Transverse colon (tissue), 4 donors: ENCODE results near the gene ORC4. TPM values are rescaled to one million over a fixed set of nuclear protein-coding genes. Genes with fewer than 3 reads are reported as not detected.

Experiments
- DNase-seq: peaks from one replicate; pipeline ENCODE4 v3.0.0-alpha.2; 2019
- H3K27ac ChIP-seq, 4 donors: fragments of 200-600 bp; sonication (generic); 2 replicates each; pipeline ENCODE4 v1.5.1; 2016 to 2018; ENCODE audit warnings: inconsistent platforms in 4 of 4
- H3K27me3 ChIP-seq: fragments of 200-600 bp; sonication (generic); 2 replicates; pipeline ENCODE4 v1.5.1; 2017; ENCODE audit warnings: inconsistent platforms
- H3K36me3 ChIP-seq, 4 donors: fragments of 200-600 bp; sonication (generic); 2 replicates each; pipeline ENCODE4 v1.5.1; 2017 to 2019; ENCODE audit warnings: inconsistent platforms in 4 of 4
- H3K4me1 ChIP-seq, 4 donors: fragments of 200-600 bp; sonication (generic); 2 replicates each; pipeline ENCODE4 v1.5.1; 2017 to 2020; ENCODE audit warnings: inconsistent platforms in 4 of 4
- H3K4me3 ChIP-seq, 4 donors: fragments of 200-600 bp; sonication (generic); 1 replicate in 1 of 4; 2 replicates in 3 of 4; pipeline versions ENCODE4 v1.5.1 to v1.6.1; 2017 to 2019; ENCODE audit warnings: inconsistent platforms in 4 of 4
- H3K9me3 ChIP-seq, 2 donors: fragments of 200-600 bp; sonication (generic); 2 replicates each; pipeline ENCODE4 v1.5.1; 2017 to 2019; ENCODE audit warnings: inconsistent platforms in 2 of 2
- CTCF ChIP-seq, 5 experiments: fragments of 200-600 bp in 3 of 5; fragments of 450-650 bp in 2 of 5; sonication (generic) in 3 of 5; IDR thresholded peaks; 1 replicate in 2 of 5; 2 replicates in 3 of 5; pipeline ENCODE4 v1.5.1; 2016 to 2017; ENCODE audit warnings: antibody characterized with exemption in 5 of 5, inconsistent platforms in 3 of 5, mild to moderate bottlenecking in 2 of 5, moderate library complexity in 1 of 5
- EP300 ChIP-seq: sonication (generic); formaldehyde crosslinking; IDR thresholded peaks from one replicate; pipeline ENCODE4 v1.6.1; 2017; ENCODE audit warnings: antibody characterized with exemption, low read depth
- POLR2A ChIP-seq: fragments of 450-650 bp; IDR thresholded peaks from one replicate; pipeline ENCODE4 v1.6.1; 2016; ENCODE audit warnings: antibody characterized with exemption, mild to moderate bottlenecking, moderate library complexity
- POLR2AphosphoS5 ChIP-seq, 3 donors: sonication (generic); formaldehyde crosslinking; IDR thresholded peaks; one replicate each; pipeline ENCODE4 v1.6.1; 2016; ENCODE audit warnings: antibody characterized with exemption in 3 of 3
- WGBS, 2 donors: methylation state at CpG; one replicate each; pipeline ENCODE4 v1.1.5; 2018; ENCODE audit warnings: low coverage in 1 of 2; 5-methylcytosine and 5-hydroxymethylcytosine counted together
- in situ Hi-C, 4 donors: fragments of 200-750 bp; cut with MboI; loops; one replicate each; pipeline versions ENCODE4 v1.15.0 to v1.15.1; 2017; ENCODE audit warnings: low sequenced_read_pairs in 3 of 4, low pct_ligation_motif_present in 1 of 4, low pct_unique_long_range_greater_than_20kb in 1 of 4
- intact Hi-C: fragments of 100-400 bp; cut with DNase I; formaldehyde crosslinking; loops from one replicate; pipeline ENCODE4 v1.15.1; 2023; ENCODE audit warnings: low total_unique reads
- total RNA-seq, 4 donors: library from RNA; depleted of rRNA; stranded (reverse); fragments of >200 nt; gene quantifications; one replicate each; pipeline ENCODE4 v1.1.0, GENCODE V29; 2016

The ORC4 gene
- total RNA-seq, 4 donors from 2014 or later, result 5.2 to 65.3 (median 50.1) TPM

DNA sequence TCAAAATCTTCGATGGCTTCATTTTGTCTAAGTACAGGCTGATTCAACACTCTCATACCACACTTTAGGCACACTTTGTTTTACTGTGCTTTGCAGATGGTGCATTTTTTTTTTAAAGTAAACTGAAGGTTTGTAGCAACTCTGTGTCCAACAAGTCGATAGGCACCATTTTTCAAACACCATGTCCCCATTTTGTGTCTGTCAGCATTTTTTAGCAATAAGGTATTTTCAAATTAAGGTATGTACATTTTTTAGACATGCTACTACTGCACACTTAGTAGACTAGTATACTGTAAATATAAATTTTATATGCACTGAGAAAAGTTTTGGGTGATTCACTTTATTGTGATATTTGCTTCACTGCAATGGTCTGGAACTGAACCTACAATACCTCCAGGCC is 44.4 kb downstream of the ORC4 start:
- in situ Hi-C loops, result loop anchor here in 3 of 4 donors (25.0 kb wide), 1 partner anchor 536 kb away; no protein-coding TSS in a partner anchor
- H3K27ac ChIP-seq, result no peak overlapping the region
- H3K4me3 ChIP-seq, result no peak overlapping the region
- WGBS, 2 donors, result 83 to 92% methylated on average over 2 of the region's 2 CpGs
- peaks cover 0 to 11% (median 0%) of the 10 kb centered on the region in 4 donors for H3K36me3 ChIP-seq
- H3K4me1 ChIP-seq, result peaks cover 0 to 7% (median 0%) of the 10 kb centered on the region in 4 donors
- intact Hi-C loops, result no loop called here
- no peaks in the 10 kb centered on the region for H3K9me3 ChIP-seq
- TF ChIP-seq EP300 (no peak), POLR2A (no peak), CTCF (IDR thresholded peaks at IDR 0.05) (no peak), POLR2AphosphoS5 (IDR thresholded peaks at IDR 0.05) (no peak)
- no peaks in the 10 kb centered on the region for H3K27me3 ChIP-seq
- no peak for DNase-seq

GRCh38 chr2:147968571-147968970 is 52.0 kb downstream of the ORC4 start:
- H3K36me3 ChIP-seq, result peaks cover 0 to 34% (median 0%) of the 10 kb centered on the region in 4 donors
- H3K4me3 ChIP-seq, result no peak overlapping the region
- whole genome bisulfite sequencing, 2 donors, result 91 to 97% methylated on average over 2 of the region's 2 CpGs
- in situ Hi-C loops, result loop anchor here in 2 of 4 donors (25.0 kb wide), 2 partner anchors 994 to 1019 kb away; no protein-coding TSS in a partner anchor
- no peaks in the 10 kb centered on the region for H3K4me1 ChIP-seq
- no peak overlapping the region for H3K27ac ChIP-seq
- intact Hi-C loops, result no loop called here
- TF ChIP-seq EP300 (no peak), CTCF (IDR thresholded peaks at IDR 0.05) (no peak)
- peaks cover 0 to 11% of the 10 kb centered on the region in 2 donors for H3K9me3 ChIP-seq
- H3K27me3 ChIP-seq, result no peaks in the 10 kb centered on the region
- no peak for DNase-seq

- no peak for TF ChIP-seq POLR2A
- TF ChIP-seq EP300, result no peak
- no peak for TF ChIP-seq POLR2AphosphoS5 (IDR thresholded peaks at IDR 0.05)
- no peak for TF ChIP-seq CTCF (IDR thresholded peaks at IDR 0.05)
- intact Hi-C loops, result no loop called here
- no peaks in the 10 kb centered on the region for H3K9me3 ChIP-seq
- H3K36me3 ChIP-seq, result peaks cover 0 to 25% (median 2%) of the 10 kb centered on the region in 4 donors
- in situ Hi-C loops, result loop anchor here in 2 of 4 donors (25.0 kb wide), 2 partner anchors 1010 to 1035 kb away; no protein-coding TSS in a partner anchor
- no peaks in the 10 kb centered on the region for H3K27me3 ChIP-seq
- no peak overlapping the region for H3K27ac ChIP-seq
- no peak for DNase-seq
- H3K4me1 ChIP-seq, result no peaks in the 10 kb centered on the region
- H3K4me3 ChIP-seq, result no peak overlapping the region
These were observed 68.4 kb downstream of the ORC4 start for GRCh38 chr2:147952118-147952517.

DNA sequence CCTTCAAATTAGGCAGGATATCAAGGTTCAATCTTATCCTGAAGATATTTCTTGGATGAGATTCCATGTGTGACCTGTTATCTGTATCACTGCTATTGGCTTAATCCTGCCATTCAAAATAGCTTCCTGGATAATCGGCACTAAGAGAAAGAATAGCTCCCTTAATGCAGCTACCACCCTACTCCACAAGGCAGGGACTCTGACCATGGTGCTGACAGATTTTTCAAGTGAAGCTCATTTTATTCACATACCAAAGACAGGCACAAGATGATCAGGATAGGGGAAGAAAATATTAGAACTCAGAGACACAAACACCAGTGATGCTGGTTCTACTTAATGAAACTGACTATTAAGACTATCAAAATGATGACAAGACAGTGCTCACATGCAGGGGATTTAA is 74.9 kb downstream of the ORC4 start:
- no peak for TF ChIP-seq POLR2AphosphoS5 (IDR thresholded peaks at IDR 0.05)
- no peak for TF ChIP-seq EP300
- TF ChIP-seq CTCF (IDR thresholded peaks at IDR 0.05), result no peak
- TF ChIP-seq POLR2A, result no peak
- no peaks in the 10 kb centered on the region for H3K9me3 ChIP-seq
- no peaks in the 10 kb centered on the region for H3K27me3 ChIP-seq
- no peak overlapping the region for H3K4me3 ChIP-seq
- no peak overlapping the region for H3K27ac ChIP-seq
- WGBS, 2 donors, result 63 to 72% methylated on average over 1 of the region's 1 CpG
- peaks cover 0 to 14% (median 3%) of the 10 kb centered on the region in 4 donors for H3K36me3 ChIP-seq
- in situ Hi-C loops (loop anchor here in 2 of 4 donors (25.0 kb wide), 2 partner anchors 567 to 1042 kb away; no protein-coding TSS in a partner anchor), intact Hi-C loops (no loop called here)
- no peak for DNase-seq
- no peaks in the 10 kb centered on the region for H3K4me1 ChIP-seq
